A673 (cell line): ENCODE data around the gene CCNYL1. TPM values are rescaled to one million over a fixed set of nuclear protein-coding genes. Genes with fewer than 3 reads are reported as not detected.

Experiments used
- BruUV-seq: library from RNA; stranded (reverse); fragments of 400-500 nt; replicated peaks from 2 replicates; lab custom pipeline; 2021; lab: Mats Ljungman, UMichigan
- CTCF ChIA-PET: fragments of 300-600 bp; sonication (Branson Sonifier 250); formaldehyde crosslinking; loops from one replicate; lab custom pipeline; 2022; ENCODE audit warnings: antibody characterized with exemption; lab: Charles Lee
- POLR2A ChIA-PET: fragments of 300-600 bp; sonication (Branson Sonifier 250); formaldehyde crosslinking; loops from one replicate; lab custom pipeline; 2022; ENCODE audit warnings: antibody characterized with exemption; ENCODE audit not compliant: low non-redundant PET; lab: Charles Lee
- DNase-seq: peaks from one replicate; pipeline ENCODE4 v3.0.0-alpha.2; 2015; ENCODE audit warnings: low spot score
- H3K27ac ChIP-seq: fragments of 200-600 bp; sonication (generic); 2 replicates; pipeline ENCODE4 v1.5.1; 2016; ENCODE audit warnings: mixed run types, low read depth, mild to moderate bottlenecking, mixed read lengths, antibody characterized with exemption, low read length; ENCODE audit not compliant: poor library complexity, severe bottlenecking
- H3K27me3 ChIP-seq: fragments of 200-600 bp; sonication (generic); replicated peaks from 2 replicates; pipeline ENCODE4 v1.6.1; 2017; ENCODE audit warnings: mixed run types, low read depth, mild to moderate bottlenecking, mixed read lengths, antibody characterized with exemption, low read length; ENCODE audit not compliant: insufficient read depth, poor library complexity
- H3K36me3 ChIP-seq: fragments of 200-600 bp; sonication (generic); 2 replicates; pipeline ENCODE4 v1.6.1; 2016; ENCODE audit warnings: mixed run types, mild to moderate bottlenecking, mixed read lengths, antibody characterized with exemption, low read length; ENCODE audit not compliant: insufficient read depth, poor library complexity, severe bottlenecking
- H3K4me1 ChIP-seq: fragments of 200-600 bp; sonication (generic); 2 replicates; pipeline ENCODE4 v1.6.1; 2017; ENCODE audit warnings: mixed run types, mild to moderate bottlenecking, mixed read lengths, antibody characterized with exemption, low read length; ENCODE audit not compliant: insufficient read depth, poor library complexity, severe bottlenecking
- H3K4me3 ChIP-seq: fragments of 200-600 bp; sonication (generic); 2 replicates; pipeline ENCODE4 v1.5.1; 2016; ENCODE audit warnings: low read depth, mixed run types, mild to moderate bottlenecking, mixed read lengths, low read length; ENCODE audit not compliant: poor library complexity, severe bottlenecking
- H3K9me3 ChIP-seq: fragments of 200-600 bp; sonication (generic); 2 replicates; pipeline ENCODE4 v1.6.1; 2016; ENCODE audit warnings: mixed run types, low read depth, mild to moderate bottlenecking, mixed read lengths, antibody characterized with exemption, low read length; ENCODE audit not compliant: poor library complexity, severe bottlenecking
- CTCF ChIP-seq: fragments of 300-800, 200-600 bp; sonication (generic); conservative IDR thresholded peaks from 2 replicates; pipeline ENCODE4 v1.5.1; 2017; ENCODE audit warnings: low read depth, mild to moderate bottlenecking, antibody characterized with exemption, low read length, moderate library complexity, mixed read lengths
- EZH2 ChIP-seq: fragments of 200-600 bp; sonication (generic); IDR thresholded peaks from 2 replicates; pipeline ENCODE4 v1.6.1; 2017; ENCODE audit warnings: borderline replicate concordance, low read depth, mild to moderate bottlenecking, mixed read lengths, antibody characterized with exemption, low read length; ENCODE audit not compliant: poor library complexity, severe bottlenecking
- intact Hi-C: fragments of 100-400 bp; cut with micrococcal nuclease; formaldehyde crosslinking; loops from one replicate; pipeline ENCODE4 v1.10.0; 2022; ENCODE audit not compliant: unreplicated experiment
- total RNA-seq: library from RNA; stranded (reverse); gene quantifications from 2 replicates; pipeline ENCODE4 v1.2.3, GENCODE V29; 2021

Gene CCNYL1
- total RNA-seq, 1 experiment from 2014 or later = 12.8 TPM

GRCh38 chr2:207692206-207693065 is 19.0 kb upstream of the CCNYL1 start:
- intact Hi-C loops = no loop called here
- DNase-seq = peak; percentile 64
- no peaks in the 10 kb centered on the region for H3K4me1 ChIP-seq
- peak; percentile 73 for TF ChIP-seq CTCF
- no peak for TF ChIP-seq EZH2
- no peak overlapping the region for H3K4me3 ChIP-seq
- H3K27me3 ChIP-seq = no peaks in the 10 kb centered on the region
- no peaks in the 10 kb centered on the region for H3K36me3 ChIP-seq
- no peaks in the 10 kb centered on the region for H3K9me3 ChIP-seq
- no peak overlapping the region for H3K27ac ChIP-seq
- CTCF ChIA-PET = interaction anchor here (1.3 kb wide), 1 partner anchor 19 kb away, joined by 3 read pairs; the partner anchor contains the start of gene CCNYL1
- no TSS peak for BruUV-seq
- POLR2A ChIA-PET = no interaction called here

- Histone ChIP-seq H3K9me3 (no peaks in the 10 kb centered on the region), H3K36me3 (no peaks in the 10 kb centered on the region), H3K4me3 (no peak overlapping the region), H3K27me3 (no peaks in the 10 kb centered on the region), H3K4me1 (no peaks in the 10 kb centered on the region), H3K27ac (no peak overlapping the region)
- CTCF ChIA-PET = no interaction called here
- POLR2A ChIA-PET = no interaction called here
- intact Hi-C loops = no loop called here
- DNase-seq = no peak
- TF ChIP-seq CTCF (no peak), EZH2 (no peak)
- no TSS peak for BruUV-seq
These were observed 17.7 kb upstream of the CCNYL1 start for GRCh38 chr2:207693641-207694249.

GRCh38 chr2:207694811-207695281 is 16.6 kb upstream of the CCNYL1 start:
- CTCF ChIA-PET = no interaction called here
- DNase-seq = no peak
- H3K27me3 ChIP-seq = no peaks in the 10 kb centered on the region
- POLR2A ChIA-PET = no interaction called here
- no peaks in the 10 kb centered on the region for H3K4me1 ChIP-seq
- no TSS peak for BruUV-seq
- H3K9me3 ChIP-seq = no peaks in the 10 kb centered on the region
- no peaks in the 10 kb centered on the region for H3K36me3 ChIP-seq
- intact Hi-C loops = no loop called here
- no peak overlapping the region for H3K4me3 ChIP-seq
- H3K27ac ChIP-seq = no peak overlapping the region
- TF ChIP-seq EZH2 (no peak), CTCF (no peak)
